GM12878 (cell line): Measurements from ENCODE around the gene SDR9C7. TPM values are rescaled to one million over a fixed set of nuclear protein-coding genes. Genes with fewer than 3 reads are reported as not detected.

Source experiments
- ATAC-seq: fragments of 200-7000 bp; cut with Tn5 transposase; 3 replicates; pipeline ENCODE4 v1.9.1; 2020; ENCODE audit warnings: mild to moderate bottlenecking, moderate library complexity
- BruUV-seq: library from RNA; stranded (reverse); fragments of 400-500 nt; replicated peaks from 2 replicates; lab custom pipeline; 2021; lab: Mats Ljungman, UMichigan
- CTCF ChIA-PET: fragments of 300-600 bp; sonication (Branson Sonifier 250); formaldehyde crosslinking; extraction: SDS; loops from one replicate; lab custom pipeline; 2021; ENCODE audit warnings: inconsistent platforms; lab: Yijun Ruan, JAX
- POLR2A ChIA-PET: fragments of 350-600 bp; formaldehyde crosslinking; extraction: SDS; loops from one replicate; lab custom pipeline; 2021; ENCODE audit warnings: inconsistent platforms; lab: Charles Lee
- RAD21 ChIA-PET: fragments of 300-600 bp; sonication (Branson Sonifier 250); formaldehyde crosslinking; loops from one replicate; lab custom pipeline; 2023; ENCODE audit warnings: antibody characterized with exemption; ENCODE audit not compliant: unreplicated experiment; lab: Charles Lee
- SMC1A ChIA-PET: fragments of 300-600 bp; sonication (Branson Sonifier 250); formaldehyde crosslinking; loops from one replicate; lab custom pipeline; 2023; ENCODE audit not compliant: unreplicated experiment, uncharacterized antibody; lab: Charles Lee
- DNase-seq: peaks from one replicate; pipeline ENCODE4 v3.0.0-alpha.2; 2011; ENCODE audit warnings: low read depth, low spot score
- FAIRE-seq: peaks from 3 replicates; lab custom pipeline; 2011; peaks lifted over from hg19 to GRCh38; lab: Jason Lieb, UNC
- H2AFZ ChIP-seq: 2 replicates; pipeline ENCODE4 v1.6.0; 2011; ENCODE audit warnings: low read depth, low read length, control low read depth; ENCODE audit not compliant: control insufficient read depth
- H3K27ac ChIP-seq: 2 replicates; pipeline ENCODE4 v1.5.1; 2011; ENCODE audit warnings: control low read depth; ENCODE audit not compliant: control insufficient read depth, insufficient read depth
- H3K27me3 ChIP-seq, 2 experiments: replicated peaks in 1 of 2; 2 replicates each; pipeline versions ENCODE4 v1.6.0 to v1.6.1; 2011; ENCODE audit warnings: low read length in 1 of 2; ENCODE audit not compliant: control insufficient read depth in 2 of 2, insufficient read depth in 2 of 2
- H3K36me3 ChIP-seq, 2 experiments: 2 replicates each; pipeline ENCODE4 v1.5.1; 2011; ENCODE audit warnings: low read length in 1 of 2; ENCODE audit not compliant: control insufficient read depth in 2 of 2, insufficient read depth in 2 of 2
- H3K4me1 ChIP-seq: 2 replicates; pipeline ENCODE4 v1.6.1; 2011; ENCODE audit warnings: mild to moderate bottlenecking, low read length, moderate library complexity, mixed read lengths; ENCODE audit not compliant: control insufficient read depth, insufficient read depth
- H3K4me2 ChIP-seq: 2 replicates; pipeline ENCODE4 v1.6.0; 2011; ENCODE audit warnings: control low read depth; ENCODE audit not compliant: control insufficient read depth, insufficient read depth
- H3K4me3 ChIP-seq: fragments of 200-600 bp; sonication (generic); 2 replicates; pipeline ENCODE4 v1.5.1; 2016
- H3K79me2 ChIP-seq: 2 replicates; pipeline ENCODE4 v1.6.0; 2011; ENCODE audit warnings: low read length; ENCODE audit not compliant: control insufficient read depth, insufficient read depth
- H3K9ac ChIP-seq: 2 replicates; pipeline ENCODE4 v1.8.0; 2011; ENCODE audit warnings: low read length, control low read depth, mixed read lengths; ENCODE audit not compliant: control insufficient read depth, insufficient read depth
- H3K9me3 ChIP-seq: replicated peaks from 3 replicates; pipeline ENCODE4 v1.5.1; 2011; ENCODE audit warnings: mild to moderate bottlenecking, low read length; ENCODE audit not compliant: control insufficient read depth, insufficient read depth
- H4K20me1 ChIP-seq: 2 replicates; pipeline ENCODE4 v1.6.0; 2011; ENCODE audit not compliant: control insufficient read depth, insufficient read depth
- FOXM1 ChIP-seq: IDR thresholded peaks from 2 replicates; pipeline ENCODE4 v1.6.1; 2012; ENCODE audit warnings: low read depth, mild to moderate bottlenecking, inconsistent platforms, low read length, moderate library complexity
- HDAC2 ChIP-seq: fragments of 200-600 bp; sonication (generic); IDR thresholded peaks from 2 replicates; pipeline ENCODE4 v1.6.1; 2017
- JUND ChIP-seq: IDR thresholded peaks from 2 replicates; pipeline ENCODE4 v1.6.1; 2012; ENCODE audit warnings: low read depth, mild to moderate bottlenecking, low read length, improper control_type of control experiment, moderate library complexity
- PBX3 ChIP-seq: IDR thresholded peaks from 2 replicates; pipeline ENCODE4 v1.6.1; 2011; ENCODE audit warnings: mild to moderate bottlenecking, low read depth, low read length, moderate library complexity; ENCODE audit not compliant: insufficient replicate concordance
- POLR2AphosphoS2 ChIP-seq: IDR thresholded peaks from 2 replicates; pipeline ENCODE4 v1.6.1; 2011; ENCODE audit warnings: low read depth, mild to moderate bottlenecking, low read length, improper control_type of control experiment, moderate library complexity
- SMC3 ChIP-seq: IDR thresholded peaks from 2 replicates; pipeline ENCODE4 v1.6.1; 2011; ENCODE audit warnings: low read length, improper control_type of control experiment, borderline replicate concordance
- TAF1 ChIP-seq: IDR thresholded peaks from 2 replicates; pipeline ENCODE4 v1.6.1; 2011; ENCODE audit warnings: mild to moderate bottlenecking, low read depth, low read length, borderline replicate concordance
- TCF3 ChIP-seq: IDR thresholded peaks from 2 replicates; pipeline ENCODE4 v1.6.1; 2012; ENCODE audit warnings: low read depth, mild to moderate bottlenecking, low read length, borderline replicate concordance; ENCODE audit not compliant: insufficient read depth
- USF2 ChIP-seq: IDR thresholded peaks from 2 replicates; pipeline ENCODE4 v1.6.1; 2011; ENCODE audit warnings: low read depth, low read length, improper control_type of control experiment, borderline replicate concordance
- ZBTB11 ChIP-seq: fragments of 450-650 bp; formaldehyde crosslinking; IDR thresholded peaks from 2 replicates; pipeline ENCODE4 v1.5.0; 2022; ENCODE audit warnings: mild to moderate bottlenecking, missing genetic modification characterization
- ZNF217 ChIP-seq: fragments of 450-650 bp; IDR thresholded peaks from 2 replicates; pipeline ENCODE4 v1.6.1; 2017; ENCODE audit warnings: antibody characterized with exemption, mild to moderate bottlenecking
- ZNF687 ChIP-seq: fragments of 450-650 bp; IDR thresholded peaks from 2 replicates; pipeline ENCODE4 v1.6.1; 2017; ENCODE audit warnings: mild to moderate bottlenecking, moderate library complexity
- WGBS: methylation state at CpG from one replicate; pipeline ENCODE4 v1.1.6; 2016; ENCODE audit warnings: low lambda C conversion rate; ENCODE audit not compliant: insufficient replicate concordance, insufficient coverage; ENCODE audit errors: missing lambda C conversion rate; 5-methylcytosine and 5-hydroxymethylcytosine counted together
- in situ Hi-C: fragments of 300-500 bp; cut with MboI; formaldehyde crosslinking; loops from 9 replicates; pipeline ENCODE4 v1.14.3; 2018; ENCODE audit warnings: mixed read lengths
- intact Hi-C: fragments of 100-400 bp; cut with micrococcal nuclease; formaldehyde crosslinking; loops from one replicate; pipeline ENCODE4 v1.14.2; 2022; ENCODE audit not compliant: unreplicated experiment
- polyA plus RNA-seq, 11 experiments: library from polyadenylated mRNA; depleted of rRNA in 4 of 11; unstranded in 6 of 11; stranded (reverse) in 5 of 11; fragments of >200 nt; fragmentation: Nextera tagmentation in 4 of 11; fragmentation: Illumina TruSeq in 1 of 11; extraction: Ambion mirVana in 4 of 11; extraction: Trizol in 1 of 11; gene quantifications; 1 replicate in 1 of 11; 2 replicates in 10 of 11; pipeline versions ENCODE4 v1.2.1 to v1.2.3, GENCODE V29; 2011 to 2016; ENCODE audit warnings: inconsistent platforms in 2 of 11, missing spikeins in 2 of 11, low read depth in 1 of 11
- total RNA-seq, 4 experiments: library from RNA; depleted of rRNA in 3 of 4; stranded (reverse); fragments of >200 nt in 3 of 4; fragmentation: Illumina TruSeq in 1 of 4; extraction: Trizol in 1 of 4; gene quantifications; 2 replicates each; pipeline versions ENCODE4 v1.2.1 to v1.2.3, GENCODE V29; 2013 to 2021

Gene SDR9C7
- total and polyA plus RNA-seq, 10 of the 15 experiments (the other 5 are each of a cell fraction or from before 2014, with no cell fraction given), result 0.04 TPM; not detected in 9

GRCh38 chr12:56877195-56878009 lies 56.8 kb downstream of the SDR9C7 start:
- H3K4me2 ChIP-seq, result no peak overlapping the region
- H2AFZ ChIP-seq, result no peak overlapping the region
- no peak overlapping the region for H3K4me3 ChIP-seq
- no peak overlapping the region for H3K27ac ChIP-seq
- DNase-seq (no peak), ATAC-seq (no peak), FAIRE-seq (no peak)
- no peaks in the 10 kb centered on the region for H4K20me1 ChIP-seq
- H3K27me3 ChIP-seq, result no peaks in the 10 kb centered on the region
- 0% methylated on average over 1 of the region's 1 CpG for WGBS
- ChIA-PET RAD21 (no interaction called here), SMC1A (no interaction called here), POLR2A (no interaction called here), CTCF (no interaction called here)
- no peak for TF ChIP-seq ZBTB11 (CRISPR knock-in tag)
- TF ChIP-seq PBX3, result no peak
- TF ChIP-seq USF2, result no peak
- no peak for TF ChIP-seq SMC3
- TF ChIP-seq TAF1, result no peak
- no peak for TF ChIP-seq POLR2AphosphoS2
- no peak for TF ChIP-seq ZNF687
- TF ChIP-seq HDAC2, result no peak
- no peak for TF ChIP-seq ZNF217
- no peak for TF ChIP-seq FOXM1
- TF ChIP-seq JUND, result no peak
- no peak for TF ChIP-seq TCF3
- H3K36me3 ChIP-seq, result no peaks in the 10 kb centered on the region
- no TSS peak for BruUV-seq
- no peaks in the 10 kb centered on the region for H3K4me1 ChIP-seq
- intact Hi-C loops, result no loop called here
- in situ Hi-C loops, result no loop called here
- H3K9me3 ChIP-seq, result no peaks in the 10 kb centered on the region; the same call in 2 of the 3 replicates
- H3K9ac ChIP-seq, result no peak overlapping the region
- no peaks in the 10 kb centered on the region for H3K79me2 ChIP-seq
